GM19397 (cell line): ENCODE data around the gene CCDC68.
"Not testable (repeated sequence)": the region's sequence is repeated elsewhere in the genome, so short reads cannot be mapped to it uniquely, and the experiment has no call there.

ENCODE experiments used
- ATAC-seq: cut with Tn5 transposase; IDR thresholded peaks from one replicate; pipeline ENCODE4 v1.9.1; 2021; ENCODE audit warnings: mild to moderate bottlenecking, moderate library complexity; ENCODE audit not compliant: unreplicated experiment

CCDC68 gene

GRCh38 chr18:54958704-54959625 is at the start of gene CCDC68:
Gene CCDC68, minus strand, starts transcription at chr18:54959461. Its CDS starts 16,670 bp downstream, at chr18:54942791.
- ATAC-seq: no peak

GRCh38 chr18:55007602-55008001 is 48.3 kb upstream of the CCDC68 start:
- ATAC-seq: no peak

GRCh38 chr18:55003695-55004094 is 44.4 kb upstream of the CCDC68 start:
- no peak for ATAC-seq

GRCh38 chr18:55002261-55002660 is 43.0 kb upstream of the CCDC68 start:
- no peak for ATAC-seq

GRCh38 chr18:55001394-55002024 is 42.2 kb upstream of the CCDC68 start:
- no peak for ATAC-seq

- ATAC-seq: no peak
These were observed 41.3 kb upstream of the CCDC68 start for GRCh38 chr18:55000529-55000928.

GRCh38 chr18:54999016-54999415 is 39.8 kb upstream of the CCDC68 start:
- no peak for ATAC-seq

- ATAC-seq: no peak
These were observed 36.3 kb upstream of the CCDC68 start for GRCh38 chr18:54995421-54996143.

GRCh38 chr18:54991981-54992380 is 32.7 kb upstream of the CCDC68 start:
- ATAC-seq: no peak

- no peak for ATAC-seq
These were observed 25.6 kb upstream of the CCDC68 start for GRCh38 chr18:54984908-54985307.

- ATAC-seq: no peak
These were observed 24.5 kb upstream of the CCDC68 start for GRCh38 chr18:54983791-54984190.

GRCh38 chr18:54983041-54983686 is 23.9 kb upstream of the CCDC68 start:
- ATAC-seq: peak; percentile 51

GRCh38 chr18:54981076-54981475 is 21.8 kb upstream of the CCDC68 start:
- no peak for ATAC-seq

GRCh38 chr18:54975598-54975997 is 16.3 kb upstream of the CCDC68 start:
- no peak for ATAC-seq

- no peak for ATAC-seq
These were observed 13.8 kb upstream of the CCDC68 start for GRCh38 chr18:54973046-54973445.

- ATAC-seq: no peak
These were observed 9.5 kb upstream of the CCDC68 start for GRCh38 chr18:54968807-54969206.

GRCh38 chr18:54968237-54968636 is 9.0 kb upstream of the CCDC68 start:
- ATAC-seq: not testable (repeated sequence)

GRCh38 chr18:54967786-54968185 is 8.5 kb upstream of the CCDC68 start:
- ATAC-seq: no peak

- no peak for ATAC-seq
These were observed 5.5 kb upstream of the CCDC68 start for GRCh38 chr18:54964741-54965140.

GRCh38 chr18:54962919-54963645 is 3.8 kb upstream of the CCDC68 start:
- no peak for ATAC-seq
